ENCODE data around the gene DHRS7B.

DHRS7B gene

DNA sequence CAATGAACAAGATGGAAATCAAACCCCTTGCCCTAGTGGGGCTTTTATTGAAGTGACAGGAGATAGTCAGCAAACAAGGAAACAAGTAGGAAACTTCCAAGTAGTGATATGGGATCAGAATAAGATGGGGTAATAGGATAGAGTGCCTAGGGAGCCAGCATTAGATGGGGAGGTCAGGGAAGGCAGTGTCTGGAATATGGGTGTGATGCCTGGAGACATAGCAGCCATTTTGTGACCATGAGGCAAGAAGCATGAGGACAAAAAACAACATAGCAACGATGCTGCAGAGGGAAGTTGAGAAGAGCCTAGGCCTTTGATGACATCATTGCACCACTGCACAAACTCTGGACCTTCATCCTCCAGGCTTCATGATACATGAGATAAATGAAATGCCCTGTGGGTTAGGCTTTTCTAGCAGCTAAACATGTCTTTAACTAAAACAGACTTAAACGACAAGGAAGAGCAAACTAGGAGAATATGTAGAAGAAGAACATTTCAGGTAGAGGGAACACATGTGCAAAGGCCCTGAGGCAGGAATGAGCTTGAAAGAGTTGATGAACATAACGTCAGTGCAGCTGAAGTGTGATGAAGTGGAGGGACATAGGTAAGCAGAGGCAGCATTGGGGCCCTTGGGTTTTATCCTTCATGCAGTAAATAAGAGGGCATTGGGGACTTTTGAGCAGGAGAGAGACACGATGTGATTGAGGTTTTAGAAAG is 105.4 kb downstream of the DHRS7B start:
- in situ Hi-C loops (cut with HindIII; ENCODE audit: low sequenced_read_pairs): no loop called here

DNA sequence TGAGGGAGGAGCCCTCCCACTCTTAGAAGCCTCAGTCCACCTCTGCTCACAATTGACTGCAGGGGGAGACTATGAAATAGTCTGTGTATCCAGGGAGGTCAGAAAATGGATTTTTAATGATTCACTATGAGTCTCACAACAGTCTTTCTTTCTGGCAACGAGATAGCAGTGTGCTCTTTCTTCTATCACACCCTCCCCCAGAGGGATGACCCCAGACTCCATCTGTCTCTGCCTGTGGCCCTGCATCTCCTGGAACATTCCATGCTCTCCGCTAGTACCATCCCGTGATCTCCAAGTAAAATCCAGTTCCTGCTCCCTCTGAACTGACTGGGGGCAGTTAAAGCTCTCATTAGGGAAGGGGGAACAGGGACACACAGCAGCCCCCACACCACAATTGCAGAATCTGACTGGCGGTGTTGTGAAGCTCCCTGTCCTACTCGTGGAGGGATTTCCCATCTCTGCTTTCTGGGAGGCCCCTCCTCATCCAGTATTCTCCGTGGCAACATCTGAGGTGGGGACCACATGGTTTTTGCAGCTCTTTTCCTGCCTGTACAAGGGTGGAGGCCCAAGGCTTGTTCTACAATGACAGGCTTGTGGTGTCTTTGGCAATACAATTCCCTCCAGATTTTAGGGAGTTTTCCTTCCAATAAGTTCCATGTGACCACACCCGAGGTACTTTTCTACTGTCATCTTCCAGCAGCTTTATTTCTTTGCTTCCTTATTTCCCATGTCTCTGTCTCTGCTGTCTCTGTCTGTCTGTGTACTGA is 107.0 kb downstream of the DHRS7B start:
- in situ Hi-C loops (cut with HindIII; ENCODE audit: low sequenced_read_pairs): no loop called here

DNA sequence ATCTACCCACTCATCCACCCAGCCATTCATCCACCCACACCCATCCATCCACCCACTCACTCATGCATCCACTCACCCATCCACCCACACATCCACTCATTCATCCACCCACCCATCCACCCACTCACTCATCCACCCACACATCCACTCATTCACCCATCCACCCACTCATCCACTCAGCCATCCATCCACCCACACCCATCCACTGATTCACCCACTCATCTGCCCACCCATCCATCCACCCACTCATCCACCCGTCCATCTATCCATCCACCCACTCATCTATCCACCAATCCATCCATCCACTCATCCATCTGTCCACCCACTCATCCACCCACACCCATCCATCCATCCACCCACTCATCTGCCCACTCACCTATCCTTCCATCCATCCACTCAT is 109.2 kb downstream of the DHRS7B start:
- in situ Hi-C loops (cut with HindIII; ENCODE audit: low sequenced_read_pairs): no loop called here

DNA sequence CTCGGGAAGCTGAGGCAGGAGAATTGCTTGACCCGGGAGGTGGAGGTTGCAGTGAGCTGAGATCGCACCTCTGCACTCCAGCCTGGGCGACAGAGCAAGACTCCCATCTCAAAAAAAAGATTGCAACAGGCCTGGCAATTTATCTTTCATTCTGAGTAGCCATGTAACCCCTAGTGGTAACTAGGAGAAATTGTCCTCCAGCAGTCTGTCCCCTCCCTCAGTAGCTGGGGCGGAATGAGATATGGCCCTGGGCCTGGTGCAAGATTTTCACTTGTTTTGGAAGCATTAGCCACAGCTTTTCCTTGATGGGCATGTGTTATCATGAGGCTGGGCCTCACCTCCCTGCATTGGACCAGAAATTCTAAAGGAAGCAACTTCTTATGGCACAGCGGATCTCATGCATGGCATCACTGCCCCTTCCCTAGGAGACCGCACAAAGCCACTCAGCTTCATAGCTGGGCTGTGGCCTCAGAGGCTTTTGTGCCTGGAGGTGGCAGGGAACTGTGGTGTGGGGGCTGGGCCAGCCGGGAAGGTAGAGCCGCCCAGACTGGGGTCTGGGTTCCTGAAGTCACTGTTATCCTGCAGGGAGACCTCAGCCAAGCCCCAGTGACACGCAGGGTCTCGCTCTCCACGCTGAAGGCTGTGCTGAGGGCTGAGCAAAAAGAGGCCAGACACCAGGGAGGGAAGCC is 113.1 kb downstream of the DHRS7B start:
- in situ Hi-C loops (cut with HindIII; ENCODE audit: low sequenced_read_pairs): no loop called here

DNA sequence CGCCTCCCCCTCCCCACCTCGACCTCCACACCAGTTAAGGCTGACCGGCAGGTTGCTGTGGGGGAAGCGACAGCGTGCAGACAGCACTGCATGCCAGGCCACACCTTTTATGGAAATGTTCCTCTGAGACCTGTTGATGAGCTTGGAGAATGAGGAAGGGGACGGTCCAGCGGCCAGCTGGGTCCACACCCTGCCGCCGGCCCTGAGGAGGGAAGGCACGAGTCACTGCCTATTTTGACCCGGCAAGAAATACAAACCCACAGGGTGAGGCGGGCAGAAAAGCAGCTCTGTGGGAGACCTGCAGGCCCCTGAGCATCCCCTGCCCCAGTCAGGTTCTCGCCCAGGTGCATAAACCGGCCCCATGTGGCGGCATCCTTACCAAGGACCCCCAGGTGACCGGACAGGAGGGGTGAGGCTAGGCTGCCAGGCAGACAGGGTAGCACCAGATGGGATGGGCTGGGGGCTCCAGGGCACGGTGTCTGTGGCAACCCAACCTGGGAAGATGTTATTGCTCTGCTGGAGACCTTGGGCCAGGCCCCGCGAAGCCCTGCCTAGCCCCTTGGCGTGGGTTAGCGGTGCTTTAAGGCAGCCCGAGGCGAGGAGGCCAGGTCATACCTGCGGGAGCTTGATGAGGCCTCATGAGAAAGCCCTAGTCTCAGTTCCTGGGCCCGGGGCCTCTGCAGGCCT is 113.7 kb downstream of the DHRS7B start:
- in situ Hi-C loops (cut with HindIII; ENCODE audit: low sequenced_read_pairs): no loop called here

All from DLD1 (cell line).